Sigmoid colon (tissue), 3 donors: Measurements from ENCODE around the gene MGA.

Experiments used
- CTCF ChIP-seq, 4 experiments: fragments of 450-650 bp in 3 of 4; fragments of 200-600 bp in 1 of 4; IDR thresholded peaks; one replicate each; pipeline ENCODE4 v1.5.1; 2016 to 2019; ENCODE audit warnings: antibody characterized with exemption in 4 of 4, mild to moderate bottlenecking in 3 of 4, moderate library complexity in 2 of 4
- POLR2A ChIP-seq, 2 donors: fragments of 450-650 bp; IDR thresholded peaks; one replicate each; pipeline ENCODE4 v1.6.1; 2016; ENCODE audit warnings: antibody characterized with exemption in 2 of 2, mild to moderate bottlenecking in 2 of 2, moderate library complexity in 2 of 2

GRCh38 chr15:41671656-41672648, 11.7 kb downstream of the MGA start:
- no peak for TF ChIP-seq POLR2A (IDR thresholded peaks at IDR 0.05)
- TF ChIP-seq CTCF (IDR thresholded peaks at IDR 0.05), result no peak
